SK-N-SH (cell line): ENCODE results near the gene PPP2R5C. TPM values are rescaled to one million over a fixed set of nuclear protein-coding genes. Genes with fewer than 3 reads are reported as not detected.

Experiments used
- CTCF ChIA-PET: fragments of 300-600, 350-600 bp; formaldehyde crosslinking; extraction: SDS; loops from one replicate; lab custom pipeline; 2021; lab: Yijun Ruan, JAX
- POLR2A ChIA-PET: fragments of 350-600 bp; sonication (Branson Sonifier 250); formaldehyde crosslinking; extraction: SDS; loops from one replicate; lab custom pipeline; 2020; ENCODE audit warnings: antibody characterized with exemption, inconsistent platforms; lab: Yijun Ruan, JAX
- DNase-seq: peaks from one replicate; pipeline ENCODE4 v3.0.0; 2012
- H2AFZ ChIP-seq: fragments of 200-600 bp; sonication (generic); 2 replicates; pipeline ENCODE4 v1.8.1; 2016; ENCODE audit warnings: antibody characterized with exemption, mild to moderate bottlenecking, low read depth
- H3F3A ChIP-seq: fragments of 200-600 bp; sonication (generic); replicated peaks from 2 replicates; pipeline ENCODE3; 2016; ENCODE audit warnings: antibody characterized with exemption, mild to moderate bottlenecking; ENCODE audit not compliant: insufficient read depth
- H3K27ac ChIP-seq, 2 experiments: fragments of 200-500 bp in 1 of 2; fragments of 200-600 bp in 1 of 2; sonication (Bioruptor generic) in 1 of 2; sonication (generic), shearing (Covaris generic) in 1 of 2; 2 replicates each; pipeline versions ENCODE4 v1.5.1 to v1.6.1; 2014 to 2016; ENCODE audit warnings: low read depth in 2 of 2, inconsistent platforms in 1 of 2, low read length in 1 of 2, mild to moderate bottlenecking in 1 of 2, mixed read lengths in 1 of 2
- H3K27me3 ChIP-seq: fragments of 200-600 bp; sonication (generic), shearing (Covaris generic); 2 replicates; pipeline ENCODE4 v1.6.1; 2016; ENCODE audit warnings: mixed run types; ENCODE audit not compliant: insufficient read depth
- H3K36me3 ChIP-seq, 2 experiments: fragments of 200-500 bp in 1 of 2; fragments of 200-600 bp in 1 of 2; sonication (Bioruptor generic) in 1 of 2; sonication (generic) in 1 of 2; replicated peaks in 1 of 2; 2 replicates each; pipeline versions ENCODE3 to v1.5.1; 2014 to 2016; ENCODE audit warnings: low read length in 1 of 2, mild to moderate bottlenecking in 1 of 2; ENCODE audit not compliant: insufficient read depth in 2 of 2, control insufficient read depth in 1 of 2
- H3K4me1 ChIP-seq, 2 experiments: fragments of 200-500 bp in 1 of 2; fragments of 200-600 bp in 1 of 2; sonication (Bioruptor generic) in 1 of 2; sonication (generic), shearing (Covaris generic) in 1 of 2; 2 replicates each; pipeline versions ENCODE4 v1.5.1 to v1.6.1; 2014 to 2016; ENCODE audit warnings: low read depth in 1 of 2, low read length in 1 of 2, mixed run types in 1 of 2; ENCODE audit not compliant: insufficient read depth in 2 of 2, control insufficient read depth in 1 of 2
- H3K4me2 ChIP-seq: fragments of 200-600 bp; sonication (generic), shearing (Covaris generic); 2 replicates; pipeline ENCODE4 v1.6.1; 2017; ENCODE audit warnings: mixed run types
- H3K4me3 ChIP-seq, 2 experiments: fragments of 200-500 bp in 1 of 2; fragments of 200-600 bp in 1 of 2; sonication (Bioruptor generic) in 1 of 2; sonication (generic), shearing (Covaris generic) in 1 of 2; 2 replicates each; pipeline versions ENCODE4 v1.5.1 to v1.8.1; 2014 to 2016; ENCODE audit warnings: low read depth in 2 of 2, inconsistent platforms in 1 of 2, low read length in 1 of 2, mild to moderate bottlenecking in 1 of 2, mixed read lengths in 1 of 2, moderate library complexity in 1 of 2
- H3K79me2 ChIP-seq: fragments of 200-600 bp; sonication (generic); 2 replicates; pipeline ENCODE4 v1.8.1; 2017; ENCODE audit warnings: mild to moderate bottlenecking; ENCODE audit not compliant: insufficient read depth
- H3K9ac ChIP-seq: fragments of 200-600 bp; sonication (generic); 2 replicates; pipeline ENCODE4 v1.6.1; 2017; ENCODE audit warnings: mixed run types
- H3K9me2 ChIP-seq: fragments of 200-600 bp; sonication (generic); 2 replicates; pipeline ENCODE4 v1.6.1; 2017; ENCODE audit warnings: mixed run types
- H3K9me3 ChIP-seq: fragments of 200-600 bp; sonication (generic); 2 replicates; pipeline ENCODE4 v1.6.1; 2017; ENCODE audit warnings: mixed run types, mild to moderate bottlenecking, moderate library complexity
- H4K20me1 ChIP-seq: fragments of 200-600 bp; sonication (generic); 2 replicates; pipeline ENCODE4 v1.6.1; 2017; ENCODE audit warnings: mild to moderate bottlenecking, mixed run types; ENCODE audit not compliant: insufficient read depth
- FOXJ3 ChIP-seq: sonication (generic); formaldehyde crosslinking; IDR thresholded peaks from 2 replicates; pipeline ENCODE4 v1.5.1; 2020; ENCODE audit warnings: mild to moderate bottlenecking, missing genetic modification reagents
- FOXM1 ChIP-seq: IDR thresholded peaks from 2 replicates; pipeline ENCODE4 v1.4.0; 2012; ENCODE audit warnings: low read depth, mild to moderate bottlenecking
- GABPA ChIP-seq: IDR thresholded peaks from 2 replicates; pipeline ENCODE4 v1.4.0; 2012; ENCODE audit warnings: low read depth, mild to moderate bottlenecking
- JUND ChIP-seq: IDR thresholded peaks from 2 replicates; pipeline ENCODE4 v1.4.0; 2012
- RXRA ChIP-seq: IDR thresholded peaks from 2 replicates; pipeline ENCODE4 v1.4.0; 2012; ENCODE audit warnings: low read depth, mild to moderate bottlenecking, borderline replicate concordance
- TCF12 ChIP-seq: IDR thresholded peaks from 2 replicates; pipeline ENCODE4 v1.4.0; 2012
- WGBS: methylation state at CpG from one replicate; pipeline ENCODE4 v1.1.6; 2017; ENCODE audit warnings: low lambda C conversion rate; 5-methylcytosine and 5-hydroxymethylcytosine counted together
- polyA plus RNA-seq, 3 experiments: library from polyadenylated mRNA; depleted of rRNA; stranded (reverse); fragments of >200 nt; gene quantifications; 2 replicates each; pipeline ENCODE4 v1.2.3, GENCODE V29; 2012
- TF ChIP-seq, protein P1 (sequence below): IDR thresholded peaks from 2 replicates; pipeline ENCODE4 v1.4.0; 2012; ENCODE audit warnings: low read depth, borderline replicate concordance
- TF ChIP-seq, protein P2 (sequence below): IDR thresholded peaks from 2 replicates; pipeline ENCODE4 v1.6.1; 2012; ENCODE audit warnings: mild to moderate bottlenecking, low read depth, low read length, moderate library complexity
- TF ChIP-seq, protein P3 (sequence below): fragments of 150-350 bp; IDR thresholded peaks from 2 replicates; pipeline ENCODE4 v1.6.1; 2017; ENCODE audit warnings: antibody characterized with exemption, low read length, low read depth, borderline replicate concordance

Gene PPP2R5C
- polyA plus RNA-seq, 1 of the 3 experiments (the other 2 are of a cell fraction): 43.7 TPM

DNA sequence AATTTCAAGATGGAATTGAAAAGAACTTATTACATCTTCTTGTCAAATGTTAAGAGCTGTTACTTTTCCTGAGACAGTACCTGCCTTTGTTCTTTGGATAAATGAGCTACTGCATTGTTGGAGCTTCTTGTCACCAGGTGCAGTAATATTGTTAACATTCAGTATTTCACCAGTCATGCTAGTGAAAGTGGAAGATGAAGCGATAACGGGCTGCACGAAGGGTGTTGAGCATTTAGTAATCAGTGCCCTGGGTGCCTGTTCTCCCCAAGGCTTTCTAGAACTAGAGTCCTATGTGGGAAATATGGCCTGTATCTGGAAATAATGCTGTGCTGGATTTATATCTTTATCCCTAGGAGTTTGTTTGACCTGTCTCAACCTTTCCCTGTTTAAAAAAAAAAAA, 83.2 kb downstream of the PPP2R5C start:
- peaks cover 65% of the 10 kb centered on the region for H4K20me1 ChIP-seq
- H2AFZ ChIP-seq: no peak overlapping the region
- TF ChIP-seq RXRA: no peak
- TF ChIP-seq, all 33 proteins: peak for 0
- H3K4me3 ChIP-seq: no peak overlapping the region
- H3K4me1 ChIP-seq: peaks cover 0 to 58% of the 10 kb centered on the region in 2 experiments; a peak in 2 of 4 replicates
- 95% methylated on average over 3 of the region's 3 CpGs for whole genome bisulfite sequencing
- H3F3A ChIP-seq: no peaks in the 10 kb centered on the region
- H3K79me2 ChIP-seq: peaks cover 92% of the 10 kb centered on the region
- POLR2A ChIA-PET: interaction anchor here (0.9 kb wide), 1 partner anchor 35 kb away, joined by 7 read pairs; no protein-coding TSS in a partner anchor
- no peaks in the 10 kb centered on the region for H3K27me3 ChIP-seq
- H3K9ac ChIP-seq: no peak overlapping the region
- CTCF ChIA-PET: interaction anchor here (0.9 to 1.2 kb wide), 2 partner anchors 36 to 74 kb away, joined by 3 read pairs; no protein-coding TSS in a partner anchor
- peak overlapping the region in 1 of 2 experiments; percentile 89; a peak in 2 of 4 replicates for H3K27ac ChIP-seq
- H3K9me2 ChIP-seq: no peaks in the 10 kb centered on the region
- H3K9me3 ChIP-seq: no peaks in the 10 kb centered on the region
- DNase-seq: no peak
- H3K36me3 ChIP-seq: peaks cover 2 to 22% of the 10 kb centered on the region in 2 experiments
- no peak overlapping the region for H3K4me2 ChIP-seq

DNA sequence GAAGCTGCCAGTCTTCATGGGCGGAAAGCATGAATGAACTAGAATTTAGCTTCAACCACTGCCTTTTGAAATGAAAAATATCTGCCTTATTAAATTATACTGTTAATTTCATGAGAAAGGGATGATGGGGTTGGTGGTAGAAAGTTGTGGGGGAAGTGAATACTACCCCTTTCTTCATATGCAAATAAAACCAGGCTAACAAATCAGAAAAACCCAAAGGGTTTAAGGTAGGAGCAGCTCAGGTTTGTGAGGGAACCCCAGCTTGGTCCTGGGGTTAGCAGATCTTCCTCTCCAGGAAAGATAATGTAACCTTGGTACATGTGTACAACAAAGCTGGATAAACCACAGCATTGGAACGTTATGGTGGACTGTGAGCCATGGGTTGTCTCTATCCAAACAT, 84.0 kb downstream of the PPP2R5C start:
- 89% methylated on average over 2 of the region's 2 CpGs for WGBS
- Histone ChIP-seq H3K27ac (peak overlapping the region in 1 of 2 experiments; percentile 89; a peak in 2 of 4 replicates), H3K27me3 (no peaks in the 10 kb centered on the region), H3F3A (no peaks in the 10 kb centered on the region), H3K9me3 (no peaks in the 10 kb centered on the region), H2AFZ (no peak overlapping the region), H3K4me1 (peaks cover 0 to 55% of the 10 kb centered on the region in 2 experiments; a peak in 2 of 4 replicates), H3K9me2 (no peaks in the 10 kb centered on the region), H3K36me3 (peaks cover 2 to 20% of the 10 kb centered on the region in 2 experiments), H3K79me2 (peaks cover 92% of the 10 kb centered on the region), H3K9ac (no peak overlapping the region), H4K20me1 (peaks cover 72% of the 10 kb centered on the region), H3K4me2 (no peak overlapping the region), H3K4me3 (no peak overlapping the region)
- CTCF ChIA-PET: interaction anchor here (0.9 to 1.2 kb wide), 2 partner anchors 72 to 74 kb away, joined by 3 read pairs; no protein-coding TSS in a partner anchor
- POLR2A ChIA-PET: interaction anchor here (0.9 kb wide), 1 partner anchor 36 kb away, joined by 7 read pairs; no protein-coding TSS in a partner anchor
- no peak for DNase-seq
- TF ChIP-seq FOXM1 (no peak), TCF12 (no peak), GABPA (no peak), FOXJ3 (CRISPR knock-in tag) (no peak), JUND (no peak)
- TF ChIP-seq, protein P1, sequence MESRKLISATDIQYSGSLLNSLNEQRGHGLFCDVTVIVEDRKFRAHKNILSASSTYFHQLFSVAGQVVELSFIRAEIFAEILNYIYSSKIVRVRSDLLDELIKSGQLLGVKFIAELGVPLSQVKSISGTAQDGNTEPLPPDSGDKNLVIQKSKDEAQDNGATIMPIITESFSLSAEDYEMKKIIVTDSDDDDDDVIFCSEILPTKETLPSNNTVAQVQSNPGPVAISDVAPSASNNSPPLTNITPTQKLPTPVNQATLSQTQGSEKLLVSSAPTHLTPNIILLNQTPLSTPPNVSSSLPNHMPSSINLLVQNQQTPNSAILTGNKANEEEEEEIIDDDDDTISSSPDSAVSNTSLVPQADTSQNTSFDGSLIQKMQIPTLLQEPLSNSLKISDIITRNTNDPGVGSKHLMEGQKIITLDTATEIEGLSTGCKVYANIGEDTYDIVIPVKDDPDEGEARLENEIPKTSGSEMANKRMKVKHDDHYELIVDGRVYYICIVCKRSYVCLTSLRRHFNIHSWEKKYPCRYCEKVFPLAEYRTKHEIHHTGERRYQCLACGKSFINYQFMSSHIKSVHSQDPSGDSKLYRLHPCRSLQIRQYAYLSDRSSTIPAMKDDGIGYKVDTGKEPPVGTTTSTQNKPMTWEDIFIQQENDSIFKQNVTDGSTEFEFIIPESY: no peak
- TF ChIP-seq, protein P2, sequence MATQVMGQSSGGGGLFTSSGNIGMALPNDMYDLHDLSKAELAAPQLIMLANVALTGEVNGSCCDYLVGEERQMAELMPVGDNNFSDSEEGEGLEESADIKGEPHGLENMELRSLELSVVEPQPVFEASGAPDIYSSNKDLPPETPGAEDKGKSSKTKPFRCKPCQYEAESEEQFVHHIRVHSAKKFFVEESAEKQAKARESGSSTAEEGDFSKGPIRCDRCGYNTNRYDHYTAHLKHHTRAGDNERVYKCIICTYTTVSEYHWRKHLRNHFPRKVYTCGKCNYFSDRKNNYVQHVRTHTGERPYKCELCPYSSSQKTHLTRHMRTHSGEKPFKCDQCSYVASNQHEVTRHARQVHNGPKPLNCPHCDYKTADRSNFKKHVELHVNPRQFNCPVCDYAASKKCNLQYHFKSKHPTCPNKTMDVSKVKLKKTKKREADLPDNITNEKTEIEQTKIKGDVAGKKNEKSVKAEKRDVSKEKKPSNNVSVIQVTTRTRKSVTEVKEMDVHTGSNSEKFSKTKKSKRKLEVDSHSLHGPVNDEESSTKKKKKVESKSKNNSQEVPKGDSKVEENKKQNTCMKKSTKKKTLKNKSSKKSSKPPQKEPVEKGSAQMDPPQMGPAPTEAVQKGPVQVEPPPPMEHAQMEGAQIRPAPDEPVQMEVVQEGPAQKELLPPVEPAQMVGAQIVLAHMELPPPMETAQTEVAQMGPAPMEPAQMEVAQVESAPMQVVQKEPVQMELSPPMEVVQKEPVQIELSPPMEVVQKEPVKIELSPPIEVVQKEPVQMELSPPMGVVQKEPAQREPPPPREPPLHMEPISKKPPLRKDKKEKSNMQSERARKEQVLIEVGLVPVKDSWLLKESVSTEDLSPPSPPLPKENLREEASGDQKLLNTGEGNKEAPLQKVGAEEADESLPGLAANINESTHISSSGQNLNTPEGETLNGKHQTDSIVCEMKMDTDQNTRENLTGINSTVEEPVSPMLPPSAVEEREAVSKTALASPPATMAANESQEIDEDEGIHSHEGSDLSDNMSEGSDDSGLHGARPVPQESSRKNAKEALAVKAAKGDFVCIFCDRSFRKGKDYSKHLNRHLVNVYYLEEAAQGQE: no peak
- TF ChIP-seq, protein P3, sequence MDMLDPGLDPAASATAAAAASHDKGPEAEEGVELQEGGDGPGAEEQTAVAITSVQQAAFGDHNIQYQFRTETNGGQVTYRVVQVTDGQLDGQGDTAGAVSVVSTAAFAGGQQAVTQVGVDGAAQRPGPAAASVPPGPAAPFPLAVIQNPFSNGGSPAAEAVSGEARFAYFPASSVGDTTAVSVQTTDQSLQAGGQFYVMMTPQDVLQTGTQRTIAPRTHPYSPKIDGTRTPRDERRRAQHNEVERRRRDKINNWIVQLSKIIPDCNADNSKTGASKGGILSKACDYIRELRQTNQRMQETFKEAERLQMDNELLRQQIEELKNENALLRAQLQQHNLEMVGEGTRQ: no peak
